IPS-20b (cell line): ENCODE results near the gene SEMA3E.

ENCODE experiments used
- H3K27ac ChIP-seq: one replicate; pipeline ENCODE4 v1.5.1; 2013; ENCODE audit warnings: low read length
- H3K27me3 ChIP-seq: 2 replicates; pipeline ENCODE4 v1.6.1; 2013; ENCODE audit warnings: mild to moderate bottlenecking, low read length, inconsistent platforms; ENCODE audit not compliant: insufficient read depth
- H3K36me3 ChIP-seq: 2 replicates; pipeline ENCODE4 v1.6.1; 2013; ENCODE audit warnings: low read depth, mild to moderate bottlenecking, inconsistent platforms, low read length, moderate library complexity; ENCODE audit not compliant: insufficient read depth
- H3K4me1 ChIP-seq: 2 replicates; pipeline ENCODE4 v1.6.1; 2013; ENCODE audit warnings: mild to moderate bottlenecking, control low read depth, inconsistent platforms, low read length, moderate library complexity; ENCODE audit not compliant: insufficient read depth
- H3K4me3 ChIP-seq: 2 replicates; pipeline ENCODE4 v1.5.1; 2013; ENCODE audit warnings: mild to moderate bottlenecking, low read length, inconsistent platforms
- H3K9ac ChIP-seq: 2 replicates; pipeline ENCODE4 v1.6.1; 2013; ENCODE audit warnings: low read depth, mild to moderate bottlenecking, inconsistent platforms, low read length, moderate library complexity
- H3K9me3 ChIP-seq: 2 replicates; pipeline ENCODE4 v1.6.1; 2013; ENCODE audit warnings: mild to moderate bottlenecking, low read depth, low read length, inconsistent platforms; ENCODE audit not compliant: insufficient read depth

The SEMA3E gene

DNA sequence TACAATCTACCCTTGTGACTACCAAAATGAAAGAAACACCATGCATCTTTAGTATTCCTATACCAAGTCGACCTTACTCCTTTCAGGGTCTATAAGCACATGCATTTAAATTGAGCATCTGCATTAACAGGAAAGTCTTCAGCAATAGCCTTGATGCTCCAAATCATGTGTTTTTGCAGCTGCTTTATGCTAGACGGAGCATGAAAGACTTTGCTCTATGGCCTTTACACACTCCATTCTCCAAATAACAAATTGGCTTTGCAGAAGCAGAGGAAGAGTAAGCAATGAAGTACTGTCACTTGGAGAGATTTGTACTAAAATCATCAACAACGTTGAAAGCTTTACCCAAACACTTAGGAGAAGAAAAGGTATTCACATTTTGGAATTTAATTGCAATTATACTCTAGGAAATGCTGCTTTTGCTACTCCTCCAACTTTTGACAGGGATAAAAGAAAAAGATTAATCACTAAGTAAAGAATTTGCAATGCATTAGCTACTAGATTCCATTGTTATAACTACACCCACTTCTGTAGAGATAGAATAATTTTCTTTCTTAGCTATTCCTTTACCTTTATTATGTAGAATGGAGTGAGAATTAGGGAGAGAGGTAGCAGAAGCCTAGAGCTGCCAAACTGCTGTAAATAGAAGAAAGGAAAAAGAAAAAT is 131.8 kb downstream of the SEMA3E start:
- no peaks in the 10 kb centered on the region for H3K36me3 ChIP-seq
- no peaks in the 10 kb centered on the region for H3K9me3 ChIP-seq
- H3K27me3 ChIP-seq, result no peaks in the 10 kb centered on the region
- H3K9ac ChIP-seq, result no peak overlapping the region
- H3K27ac ChIP-seq, result no peak overlapping the region
- no peak overlapping the region for H3K4me3 ChIP-seq
- H3K4me1 ChIP-seq, result peaks cover 12% of the 10 kb centered on the region; the same call in 1 of the 2 replicates

DNA sequence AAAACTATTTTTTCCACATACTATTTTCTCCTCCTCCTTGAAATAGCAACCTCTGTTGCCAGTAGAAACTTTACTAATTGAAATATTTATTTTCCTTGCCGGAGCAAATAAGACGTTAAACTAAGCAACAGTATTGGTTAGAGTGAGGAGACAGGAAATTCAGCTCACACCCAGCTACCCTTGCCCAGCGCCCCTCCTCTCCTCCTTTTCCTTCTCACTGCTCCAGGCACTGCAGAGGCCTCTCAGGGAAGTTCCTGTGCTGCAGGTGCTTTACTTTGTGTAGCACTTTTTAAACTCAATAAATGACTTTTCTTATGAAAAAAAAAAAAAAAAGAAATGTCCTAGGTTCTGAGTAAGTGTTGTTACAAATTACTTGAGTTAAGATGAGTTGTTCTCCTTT is 134.0 kb downstream of the SEMA3E start:
- Histone ChIP-seq H3K9me3 (no peaks in the 10 kb centered on the region), H3K9ac (no peak overlapping the region), H3K4me1 (peaks cover 12% of the 10 kb centered on the region; the same call in 1 of the 2 replicates), H3K36me3 (no peaks in the 10 kb centered on the region), H3K27me3 (no peaks in the 10 kb centered on the region), H3K4me3 (no peak overlapping the region), H3K27ac (no peak overlapping the region)

DNA sequence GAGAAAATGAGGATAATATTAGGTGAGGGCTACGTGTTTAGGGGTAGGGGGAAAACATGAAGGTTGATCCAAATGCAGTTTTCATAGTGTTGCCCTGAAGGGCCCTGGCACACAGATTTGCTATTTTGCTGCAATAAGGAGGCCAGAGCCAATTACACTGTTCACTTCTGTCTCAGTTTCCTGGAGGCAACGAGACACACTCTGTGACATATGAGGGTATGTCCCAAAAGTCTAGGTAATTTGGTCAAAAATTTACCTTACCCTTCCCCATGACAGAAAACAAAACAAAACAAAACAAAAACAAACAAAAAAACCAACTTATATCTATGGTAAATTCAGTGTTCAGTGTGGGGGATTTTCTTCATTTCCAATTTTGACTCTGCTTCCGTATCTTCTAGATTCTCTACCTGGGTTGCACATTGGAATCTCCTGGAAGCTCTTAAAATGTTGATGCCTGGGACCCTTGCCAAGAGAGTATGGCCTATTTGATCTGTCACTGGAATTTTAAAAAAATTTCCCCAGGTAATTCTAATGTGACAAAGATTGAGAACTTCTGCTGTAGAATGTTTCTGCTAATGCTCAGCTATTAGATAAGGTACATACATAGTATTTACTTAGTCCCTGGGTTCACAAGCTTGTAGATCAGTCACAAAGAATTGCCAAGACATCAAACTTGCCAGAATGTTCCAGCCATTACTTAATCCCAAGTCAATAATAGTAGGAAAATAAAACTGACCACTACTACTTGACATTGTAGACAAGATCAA is 139.5 kb downstream of the SEMA3E start:
- no peak overlapping the region for H3K4me3 ChIP-seq
- no peaks in the 10 kb centered on the region for H3K4me1 ChIP-seq

DNA sequence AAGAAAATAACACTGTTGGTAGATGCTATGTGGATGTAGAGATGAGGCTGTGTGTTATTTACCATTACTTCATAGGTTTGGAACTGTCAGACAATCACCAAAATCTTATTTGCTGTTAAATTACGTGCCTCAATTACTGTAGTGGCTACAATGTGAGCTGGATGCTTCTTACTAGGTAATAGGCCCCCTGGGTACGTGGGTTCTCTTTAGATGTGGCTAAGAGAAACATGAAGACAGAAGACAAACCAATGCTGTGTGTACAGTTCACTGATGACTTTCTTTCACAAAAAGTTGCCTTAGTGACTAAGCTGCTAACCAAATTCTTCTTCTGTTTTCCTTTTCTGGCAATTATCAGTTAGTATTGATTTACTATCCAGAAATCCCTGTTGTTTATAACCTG is 144.6 kb downstream of the SEMA3E start:
- Histone ChIP-seq H3K27me3 (no peaks in the 10 kb centered on the region), H3K9me3 (no peaks in the 10 kb centered on the region), H3K9ac (no peak overlapping the region), H3K27ac (no peak overlapping the region), H3K4me1 (no peaks in the 10 kb centered on the region), H3K4me3 (no peak overlapping the region), H3K36me3 (no peaks in the 10 kb centered on the region)

More for the DNA sequence above, 139.5 kb downstream of the SEMA3E start:
- H3K27ac ChIP-seq, result no peak overlapping the region
- H3K27me3 ChIP-seq, result no peaks in the 10 kb centered on the region
- no peaks in the 10 kb centered on the region for H3K9me3 ChIP-seq
- H3K36me3 ChIP-seq, result no peaks in the 10 kb centered on the region
- H3K9ac ChIP-seq, result no peak overlapping the region

DNA sequence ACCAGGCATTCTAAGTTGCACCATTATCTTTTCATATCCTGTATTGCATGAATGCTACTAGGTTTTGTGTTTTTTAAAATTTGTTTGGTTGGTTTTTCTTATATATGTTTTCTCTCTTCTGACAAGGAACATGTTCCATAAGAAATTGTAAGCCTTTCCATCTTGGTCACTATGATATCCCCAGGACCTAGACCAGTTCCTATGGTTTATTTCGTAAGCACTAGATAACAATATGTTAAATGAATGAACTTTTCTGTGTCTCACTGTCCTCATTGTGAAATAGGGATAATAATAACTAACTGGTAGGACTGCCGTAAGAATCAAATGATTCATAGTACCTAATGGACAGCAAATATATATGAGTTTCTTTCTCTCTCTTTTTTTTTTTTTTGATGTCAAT is 146.3 kb downstream of the SEMA3E start:
- no peak overlapping the region for H3K4me3 ChIP-seq
- H3K9me3 ChIP-seq, result no peaks in the 10 kb centered on the region
- H3K9ac ChIP-seq, result no peak overlapping the region
- no peaks in the 10 kb centered on the region for H3K36me3 ChIP-seq
- no peaks in the 10 kb centered on the region for H3K27me3 ChIP-seq
- H3K4me1 ChIP-seq, result no peaks in the 10 kb centered on the region
- H3K27ac ChIP-seq, result no peak overlapping the region

DNA sequence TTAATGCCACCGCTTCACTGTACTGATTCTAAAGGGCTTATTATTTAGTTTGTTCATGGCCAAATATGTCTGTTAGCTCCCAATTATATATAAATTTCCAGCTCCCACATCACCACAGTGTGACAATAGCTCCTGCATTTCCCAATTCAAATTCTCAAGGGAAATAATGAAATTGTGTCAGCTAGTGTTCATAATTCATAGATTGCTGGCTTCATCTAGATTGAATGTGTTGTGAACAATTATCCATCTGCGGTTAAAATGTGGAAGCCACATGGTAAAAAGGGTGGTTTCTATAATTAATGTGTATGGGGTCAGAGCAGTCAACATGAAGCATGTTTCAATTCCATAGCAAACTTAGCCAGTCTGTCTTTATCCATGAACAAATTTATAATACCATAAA is 154.3 kb downstream of the SEMA3E start:
- H3K4me1 ChIP-seq, result no peaks in the 10 kb centered on the region; the same call in 1 of the 2 replicates
- H3K27me3 ChIP-seq, result no peaks in the 10 kb centered on the region
- H3K27ac ChIP-seq, result no peak overlapping the region
- no peaks in the 10 kb centered on the region for H3K9me3 ChIP-seq
- no peaks in the 10 kb centered on the region for H3K36me3 ChIP-seq
- no peak overlapping the region for H3K4me3 ChIP-seq
- H3K9ac ChIP-seq, result no peak overlapping the region

DNA sequence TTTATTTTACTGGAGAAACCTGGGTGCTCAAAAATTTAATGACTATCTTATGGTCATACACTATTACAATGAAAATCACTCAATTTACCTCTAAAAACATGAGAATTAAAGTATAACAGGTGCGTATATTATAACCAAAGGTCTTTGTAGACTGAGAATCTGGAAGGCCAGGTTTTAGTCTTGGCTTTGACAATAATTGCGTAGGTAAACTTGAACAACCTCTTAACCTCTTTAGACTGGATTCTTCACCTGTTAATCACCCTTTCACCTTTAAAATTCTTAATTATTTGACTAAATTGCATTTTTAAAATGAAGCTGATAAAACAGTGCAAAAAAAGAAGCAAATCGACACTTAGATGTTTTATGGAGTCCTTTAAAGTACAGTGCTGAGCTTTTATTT is 156.1 kb downstream of the SEMA3E start:
- Histone ChIP-seq H3K9me3 (no peaks in the 10 kb centered on the region), H3K27ac (no peak overlapping the region), H3K9ac (no peak overlapping the region), H3K4me3 (no peak overlapping the region), H3K4me1 (no peaks in the 10 kb centered on the region; the same call in 1 of the 2 replicates), H3K27me3 (no peaks in the 10 kb centered on the region), H3K36me3 (no peaks in the 10 kb centered on the region)

DNA sequence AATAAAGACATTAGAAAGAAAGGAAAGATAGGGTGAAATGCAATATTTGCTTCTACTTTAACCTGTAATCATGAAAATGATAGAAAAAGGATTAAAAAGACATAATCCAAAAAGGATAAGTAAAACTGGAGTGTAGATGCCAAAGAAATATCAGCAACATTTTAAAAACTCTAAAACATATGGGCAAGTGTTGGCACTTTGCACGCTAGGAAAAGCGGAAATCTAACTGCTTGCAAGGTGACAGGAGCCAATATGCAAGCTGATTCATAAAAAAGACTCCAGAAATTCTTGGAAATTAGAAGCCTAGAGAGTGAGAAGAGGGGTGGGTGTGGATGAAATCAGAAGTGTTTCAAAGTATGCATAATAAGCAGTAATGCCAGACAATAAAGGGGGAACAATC is 161.1 kb downstream of the SEMA3E start:
- Histone ChIP-seq H3K4me1 (no peaks in the 10 kb centered on the region; the same call in 1 of the 2 replicates), H3K4me3 (no peak overlapping the region), H3K36me3 (no peaks in the 10 kb centered on the region), H3K9me3 (no peaks in the 10 kb centered on the region), H3K27ac (no peak overlapping the region), H3K27me3 (no peaks in the 10 kb centered on the region), H3K9ac (no peak overlapping the region)

DNA sequence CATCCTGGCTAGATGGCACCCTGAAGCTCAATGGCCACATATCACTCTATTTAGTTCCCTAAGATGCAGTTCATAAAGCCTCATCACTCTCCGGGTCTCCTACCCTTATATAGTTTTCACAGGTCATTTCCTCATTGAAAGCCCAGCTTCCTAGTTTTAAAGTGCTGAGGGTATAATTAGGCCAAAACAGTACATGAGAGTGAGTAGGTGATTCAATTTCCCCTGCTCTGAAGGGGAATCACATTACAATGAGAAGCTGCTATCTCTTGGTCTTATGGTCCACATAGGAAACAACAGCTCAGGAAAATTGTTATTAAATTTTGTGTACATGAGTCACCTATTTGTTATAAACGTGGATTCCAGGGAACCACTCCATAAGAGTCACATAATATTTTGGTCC is 162.0 kb downstream of the SEMA3E start:
- H3K4me1 ChIP-seq, result no peaks in the 10 kb centered on the region; the same call in 1 of the 2 replicates
- no peaks in the 10 kb centered on the region for H3K36me3 ChIP-seq
- no peaks in the 10 kb centered on the region for H3K9me3 ChIP-seq
- H3K4me3 ChIP-seq, result no peak overlapping the region
- H3K27ac ChIP-seq, result no peak overlapping the region
- H3K27me3 ChIP-seq, result no peaks in the 10 kb centered on the region
- no peak overlapping the region for H3K9ac ChIP-seq

DNA sequence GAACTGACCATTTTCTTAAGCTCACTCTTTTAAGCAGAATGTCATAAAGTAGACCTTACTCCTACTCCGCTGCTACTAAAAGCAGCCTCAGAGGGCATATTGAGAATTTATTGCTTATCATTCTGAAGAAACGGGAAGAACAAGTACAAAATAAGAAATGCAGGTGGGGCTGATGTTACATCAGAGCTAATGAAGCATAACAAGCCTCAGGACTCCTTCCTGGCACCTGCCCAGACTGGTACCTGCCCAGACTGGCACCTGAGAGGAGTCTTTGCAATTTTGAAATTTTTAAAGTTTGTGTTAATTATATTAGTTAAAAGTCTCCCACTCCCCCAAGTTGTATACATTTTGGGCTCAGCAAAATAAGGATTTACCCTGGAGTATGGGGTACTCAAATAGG is 162.4 kb downstream of the SEMA3E start:
- no peak overlapping the region for H3K4me3 ChIP-seq
- no peaks in the 10 kb centered on the region for H3K27me3 ChIP-seq
- H3K4me1 ChIP-seq, result no peaks in the 10 kb centered on the region; the same call in 1 of the 2 replicates
- no peaks in the 10 kb centered on the region for H3K9me3 ChIP-seq
- no peak overlapping the region for H3K27ac ChIP-seq
- no peaks in the 10 kb centered on the region for H3K36me3 ChIP-seq
- H3K9ac ChIP-seq, result no peak overlapping the region

DNA sequence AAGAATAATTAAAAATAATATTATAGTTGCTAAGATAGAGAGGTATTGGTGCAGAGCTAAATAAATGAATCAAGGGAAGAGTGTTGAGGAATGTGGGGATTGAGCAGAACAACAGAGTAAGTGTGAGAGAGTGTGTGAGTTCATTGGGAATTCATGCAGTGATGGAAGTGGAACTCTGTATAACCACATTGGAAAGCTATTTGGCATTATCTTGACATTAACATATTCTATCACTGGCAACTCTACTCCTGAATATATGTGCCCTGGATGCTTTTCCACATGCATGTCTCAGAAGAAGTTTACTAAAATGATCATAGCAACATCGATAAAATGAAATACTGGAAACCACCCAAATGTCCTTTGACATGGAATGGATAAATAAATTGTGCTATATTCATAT is 164.1 kb downstream of the SEMA3E start:
- no peaks in the 10 kb centered on the region; the same call in 1 of the 2 replicates for H3K4me1 ChIP-seq
- no peaks in the 10 kb centered on the region for H3K9me3 ChIP-seq
- H3K9ac ChIP-seq, result no peak overlapping the region
- H3K4me3 ChIP-seq, result no peak overlapping the region
- H3K27me3 ChIP-seq, result no peaks in the 10 kb centered on the region
- H3K27ac ChIP-seq, result no peak overlapping the region
- no peaks in the 10 kb centered on the region for H3K36me3 ChIP-seq

DNA sequence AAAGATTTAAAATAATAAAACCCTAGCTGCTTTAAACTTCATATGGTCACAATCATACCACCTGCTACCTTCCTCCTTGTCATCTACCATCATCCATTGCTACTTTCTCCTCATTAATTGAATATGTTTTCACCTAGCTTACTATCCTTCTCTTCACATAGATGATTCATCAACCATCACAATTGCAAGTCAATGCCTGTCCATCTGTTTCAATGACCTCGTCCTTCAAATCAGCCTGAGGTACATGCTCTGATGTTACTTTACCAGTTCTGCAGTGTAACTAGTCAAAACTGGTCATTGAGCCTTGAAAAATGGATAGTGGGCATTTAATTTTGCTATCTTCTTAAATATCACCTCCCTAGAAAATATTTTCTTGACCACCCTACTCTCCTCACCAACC is 164.7 kb downstream of the SEMA3E start:
- no peaks in the 10 kb centered on the region for H3K9me3 ChIP-seq
- no peak overlapping the region for H3K9ac ChIP-seq

More for the DNA sequence above, 164.7 kb downstream of the SEMA3E start:
- no peaks in the 10 kb centered on the region for H3K4me1 ChIP-seq
- H3K27me3 ChIP-seq, result no peaks in the 10 kb centered on the region
- no peak overlapping the region for H3K27ac ChIP-seq
- H3K4me3 ChIP-seq, result no peak overlapping the region
- no peaks in the 10 kb centered on the region for H3K36me3 ChIP-seq
